Activated gamma-delta T cell (primary cell): ENCODE results near the gene SV2C.

Source experiments
- DNase-seq: peaks from one replicate; lab custom pipeline; 2025; lab: John Stamatoyannopoulos, UW

Gene SV2C

GRCh38 chr5:76380346-76381066 lies 297.3 kb downstream of the SV2C start:
- DNase-seq, result no peak

GRCh38 chr5:76383126-76383832 lies 300.1 kb downstream of the SV2C start:
- DNase-seq, result no peak

DNA sequence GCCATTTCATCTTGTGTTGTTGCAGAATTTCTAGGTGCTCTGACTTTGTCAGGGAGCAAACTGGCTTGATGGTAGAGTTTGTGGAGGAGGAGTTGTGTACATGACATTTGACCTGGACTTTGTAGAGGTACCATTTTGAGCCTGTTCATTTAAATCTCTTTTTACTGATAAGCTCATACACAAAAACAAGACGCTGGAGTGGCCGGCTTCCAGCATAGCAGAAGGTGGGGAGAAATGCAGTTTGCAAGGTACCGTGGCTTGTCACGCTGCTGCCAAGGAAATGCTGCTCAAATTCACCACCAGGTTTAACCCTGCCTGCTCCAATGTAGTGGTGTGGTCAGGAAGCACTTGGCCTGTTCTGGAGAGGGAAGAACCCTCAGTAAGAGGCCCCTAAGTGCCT lies 301.0 kb downstream of the SV2C start:
- no peak for DNase-seq

DNA sequence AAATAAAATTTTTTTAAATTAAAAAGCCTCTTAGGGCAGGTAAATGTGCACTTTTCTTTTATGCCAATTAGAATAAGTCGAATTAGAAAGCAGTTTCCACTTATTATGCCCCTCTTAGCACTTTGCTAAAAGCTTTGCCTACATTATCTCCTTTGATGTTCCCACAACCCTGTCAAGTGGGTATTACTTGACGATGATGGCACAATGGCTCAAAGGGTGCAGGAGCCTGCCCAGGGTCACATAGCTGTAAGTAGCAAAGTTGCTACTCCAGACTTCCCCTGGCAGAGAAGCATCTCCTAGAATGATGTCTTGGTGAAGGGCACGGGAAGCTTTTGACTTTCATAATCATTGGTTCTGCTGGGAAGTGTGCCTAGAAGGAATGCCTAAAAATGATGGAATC lies 301.5 kb downstream of the SV2C start:
- no peak for DNase-seq

GRCh38 chr5:76385540-76385939 lies 302.4 kb downstream of the SV2C start:
- DNase-seq, result no peak

GRCh38 chr5:76386360-76386759 lies 303.2 kb downstream of the SV2C start:
- DNase-seq, result no peak

- no peak for DNase-seq
These were observed 305.1 kb downstream of the SV2C start for GRCh38 chr5:76388236-76388635.

GRCh38 chr5:76388791-76389512 lies 305.8 kb downstream of the SV2C start:
- DNase-seq, result no peak

- DNase-seq, result no peak
These were observed 306.5 kb downstream of the SV2C start for GRCh38 chr5:76389513-76390154.

DNA sequence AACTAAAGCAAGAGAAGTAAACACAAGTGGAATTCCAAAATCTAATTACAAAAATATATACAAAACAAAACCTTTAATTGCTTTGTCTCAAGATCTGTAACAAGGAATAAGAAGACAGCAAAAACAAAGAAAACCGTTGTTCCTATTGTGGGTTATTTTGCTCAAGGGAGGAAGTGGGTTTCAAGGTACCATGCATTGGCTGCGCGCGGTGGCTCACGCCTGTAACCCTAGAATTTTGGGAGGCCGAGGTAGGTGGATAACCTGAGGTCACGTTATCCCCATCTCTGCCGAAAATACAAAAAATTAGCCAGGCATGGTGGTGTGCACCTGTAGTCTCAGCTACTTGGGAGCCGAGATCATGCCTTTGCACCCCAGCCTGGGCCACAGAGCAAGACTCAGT lies 307.8 kb downstream of the SV2C start:
- no peak for DNase-seq

GRCh38 chr5:76393035-76393680 lies 310.0 kb downstream of the SV2C start:
- DNase-seq, result no peak

DNA sequence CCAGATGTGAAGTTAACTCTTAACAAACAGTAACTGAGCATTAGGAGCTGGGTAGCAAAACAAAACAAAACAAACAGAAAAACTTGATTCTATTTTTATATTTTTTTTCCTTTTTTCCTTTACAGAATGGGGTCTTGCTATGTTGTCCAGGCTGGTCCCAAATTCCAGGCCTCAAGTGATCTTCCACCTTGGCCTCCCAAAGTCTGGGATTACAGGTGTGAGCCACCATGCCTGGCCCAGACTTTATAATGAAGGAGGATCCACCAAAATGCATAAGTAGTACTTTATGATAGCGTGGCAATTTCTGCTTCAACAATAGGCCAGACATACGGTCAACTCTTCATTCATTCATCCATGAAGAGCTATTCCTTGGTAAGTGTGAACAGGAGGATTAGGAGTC lies 314.0 kb downstream of the SV2C start:
- no peak for DNase-seq

- no peak for DNase-seq
These were observed 316.1 kb downstream of the SV2C start for GRCh38 chr5:76399268-76399667.

- DNase-seq, result no peak
These were observed 317.3 kb downstream of the SV2C start for GRCh38 chr5:76400466-76400865.

- no peak for DNase-seq
These were observed 318.6 kb downstream of the SV2C start for GRCh38 chr5:76401801-76402250.

DNA sequence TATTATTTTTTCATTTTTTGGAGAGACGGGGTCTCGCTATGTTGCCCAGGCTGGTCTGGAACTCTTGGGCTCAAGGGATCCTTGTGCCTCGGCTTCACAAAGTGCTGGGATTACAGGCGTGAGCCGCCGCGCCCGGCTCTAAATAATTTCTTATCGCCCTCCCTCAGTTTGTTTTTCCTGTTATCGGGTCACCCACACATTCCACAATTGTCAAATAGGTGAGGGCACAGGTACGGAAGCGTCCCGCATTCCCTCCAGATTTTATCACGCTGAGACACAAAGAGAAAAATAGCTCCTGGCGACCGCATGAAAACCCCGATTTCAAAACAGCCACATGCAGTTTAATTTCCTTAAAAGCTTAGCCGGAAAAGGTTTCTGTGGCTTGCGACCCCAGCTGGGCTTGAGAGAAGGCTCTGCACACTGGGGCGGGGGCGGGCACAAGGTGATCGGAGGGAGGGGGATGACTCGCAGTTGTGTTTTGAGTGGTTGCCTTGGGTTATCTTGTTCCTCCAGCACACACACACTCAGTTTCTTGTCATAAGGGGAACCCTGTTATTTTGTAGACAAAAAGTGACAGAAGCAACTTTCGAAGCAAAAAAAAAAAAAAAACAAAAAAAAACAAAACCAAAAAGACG lies 319.2 kb downstream of the SV2C start:
- peak; percentile 52 for DNase-seq

- peak; percentile 79 for DNase-seq
These were observed 319.9 kb downstream of the SV2C start, which contains the start of gene IQGAP2 for GRCh38 chr5:76402886-76403765. TSS of gene IQGAP2 (plus strand) at chr5:76403285. CDS start at chr5:76403546, 261 bp downstream.
